NT2/D1 (cell line): ENCODE data around the gene ILF2.

ENCODE experiments used
- SUZ12 ChIP-seq: IDR thresholded peaks from 2 replicates; pipeline ENCODE4 v1.6.1; 2011; ENCODE audit not compliant: insufficient read length, insufficient read depth; ENCODE audit errors: extremely low read depth
- YY1 ChIP-seq: IDR thresholded peaks from 2 replicates; pipeline ENCODE4 v1.6.1; 2011; ENCODE audit not compliant: insufficient read length, insufficient read depth
- ZNF274 ChIP-seq: IDR thresholded peaks from 2 replicates; pipeline ENCODE4 v1.6.1; 2011; ENCODE audit warnings: mild to moderate bottlenecking, low read depth, low read length

DNA sequence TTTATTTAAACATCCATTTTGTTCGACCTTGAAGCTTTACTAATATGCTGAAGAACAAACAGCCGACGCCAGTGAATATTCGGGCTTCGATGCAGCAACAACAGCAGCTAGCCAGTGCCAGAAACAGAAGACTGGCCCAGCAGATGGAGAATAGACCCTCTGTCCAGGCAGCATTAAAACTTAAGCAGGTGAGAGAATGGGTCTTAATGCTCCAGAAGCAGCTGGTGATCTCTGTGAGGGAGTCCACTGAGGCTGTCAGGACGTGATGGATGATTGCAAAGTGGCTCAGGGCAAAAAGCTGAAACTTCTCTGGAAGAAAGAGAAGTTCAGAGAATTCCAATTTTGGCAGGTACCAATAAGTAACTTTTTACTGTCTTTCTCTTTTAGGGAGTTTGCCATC, 32.5 kb downstream of the ILF2 start:
- TF ChIP-seq ZNF274 (no peak), YY1 (no peak), SUZ12 (no peak)
